Measurements from ENCODE around the gene ABCC8. TPM values are rescaled to one million over a fixed set of nuclear protein-coding genes. Genes with fewer than 3 reads are reported as not detected.

Gene ABCC8
- polyA plus RNA-seq, 3 donors = 1.7 to 44.4 (median 2.4) TPM

GRCh38 chr11:17415523-17416104 is 61.0 kb downstream of the ABCC8 start:
- H3K27ac ChIP-seq (ENCODE audit: low read depth, low read length) = no peak overlapping the region
- WGBS, 3 donors = 75 to 87% (median 83%) methylated on average over 6 of the region's 6 CpGs

GRCh38 chr11:17414992-17415391 is 61.7 kb downstream of the ABCC8 start:
- WGBS, 3 donors = 92 to 97% (median 95%) methylated on average over 5 of the region's 5 CpGs
- H3K27ac ChIP-seq (ENCODE audit: low read depth, low read length) = no peak overlapping the region

GRCh38 chr11:17414317-17414737 is 62.3 kb downstream of the ABCC8 start:
- WGBS, 3 donors = 52 to 74% (median 65%) methylated on average over 8 of the region's 8 CpGs
- H3K27ac ChIP-seq (ENCODE audit: low read depth, low read length) = no peak overlapping the region

- WGBS, 3 donors = 35 to 85% (median 82%) methylated on average over 15 of the region's 15 CpGs
- H3K27ac ChIP-seq (ENCODE audit: low read depth, low read length) = no peak overlapping the region
Observed at GRCh38 chr11:17413414-17414316, 63.0 kb downstream of the ABCC8 start.

GRCh38 chr11:17412488-17413180 is 64.0 kb downstream of the ABCC8 start:
- H3K27ac ChIP-seq (ENCODE audit: low read depth, low read length) = no peak overlapping the region
- WGBS, 3 donors = 77 to 82% (median 81%) methylated on average over 9 of the region's 9 CpGs

- no peak overlapping the region for H3K27ac ChIP-seq (ENCODE audit: low read depth, low read length)
- WGBS, 3 donors = 70 to 83% (median 74%) methylated on average over 6 of the region's 6 CpGs
Observed at GRCh38 chr11:17411418-17411817, 65.2 kb downstream of the ABCC8 start.

- H3K27ac ChIP-seq (ENCODE audit: low read depth, low read length) = no peak overlapping the region
- WGBS, 3 donors = 40 to 44% (median 42%) methylated on average over 11 of the region's 11 CpGs
Observed at GRCh38 chr11:17410606-17411379, 65.9 kb downstream of the ABCC8 start.

- 96 to 98% (median 97%) methylated on average over 7 of the region's 7 CpGs for WGBS, 3 donors
- no peak overlapping the region for H3K27ac ChIP-seq (ENCODE audit: low read depth, low read length)
Observed at GRCh38 chr11:17408641-17409040, 68.0 kb downstream of the ABCC8 start.

- no peak overlapping the region for H3K27ac ChIP-seq (ENCODE audit: low read depth, low read length)
Observed at GRCh38 chr11:17408026-17408425, 68.6 kb downstream of the ABCC8 start.

GRCh38 chr11:17407575-17407974 is 69.1 kb downstream of the ABCC8 start:
- WGBS, 3 donors = 95 to 100% (median 100%) methylated on average over 2 of the region's 2 CpGs

More at GRCh38 chr11:17408026-17408425, 68.6 kb downstream of the ABCC8 start:
- WGBS, 3 donors = 94 to 98% (median 94%) methylated on average over 2 of the region's 2 CpGs

GRCh38 chr11:17406818-17407149 is 69.9 kb downstream of the ABCC8 start:
- H3K27ac ChIP-seq (ENCODE audit: low read depth, low read length) = no peak overlapping the region
- WGBS, 3 donors = 92 to 96% (median 93%) methylated on average over 13 of the region's 13 CpGs

More at GRCh38 chr11:17407575-17407974, 69.1 kb downstream of the ABCC8 start:
- no peak overlapping the region for H3K27ac ChIP-seq (ENCODE audit: low read depth, low read length)

- 86 to 91% (median 91%) methylated on average over 8 of the region's 8 CpGs for WGBS, 3 donors
- no peak overlapping the region for H3K27ac ChIP-seq (ENCODE audit: low read depth, low read length)
Observed at GRCh38 chr11:17406082-17406817, 70.4 kb downstream of the ABCC8 start.

GRCh38 chr11:17405232-17406005 is 71.2 kb downstream of the ABCC8 start:
- WGBS, 3 donors = 40 to 49% (median 43%) methylated on average over 15 of the region's 15 CpGs
- no peak overlapping the region for H3K27ac ChIP-seq (ENCODE audit: low read depth, low read length)

GRCh38 chr11:17403980-17404759 is 72.5 kb downstream of the ABCC8 start:
- no peak overlapping the region for H3K27ac ChIP-seq (ENCODE audit: low read depth, low read length)
- WGBS, 3 donors = 82 to 87% (median 86%) methylated on average over 18 of the region's 18 CpGs

- no peak overlapping the region for H3K27ac ChIP-seq (ENCODE audit: low read depth, low read length)
- 95 to 97% (median 96%) methylated on average over 6 to 8 of the region's 8 CpGs for whole genome bisulfite sequencing, 3 donors
Observed at GRCh38 chr11:17402486-17402885, 74.2 kb downstream of the ABCC8 start.

- no peak overlapping the region for H3K27ac ChIP-seq (ENCODE audit: low read depth, low read length)
- whole genome bisulfite sequencing, 3 donors = 90 to 93% (median 91%) methylated on average over 8 of the region's 8 CpGs
Observed at GRCh38 chr11:17401841-17402240, 74.8 kb downstream of the ABCC8 start.
